ENCODE data around the gene NPAS3. TPM values are rescaled to one million over a fixed set of nuclear protein-coding genes. Genes with fewer than 3 reads are reported as not detected.

Gene NPAS3
- total RNA-seq, 4 donors from 2014 or later = 0.19 to 2.1 (median 1.7) TPM; not detected in 1

DNA sequence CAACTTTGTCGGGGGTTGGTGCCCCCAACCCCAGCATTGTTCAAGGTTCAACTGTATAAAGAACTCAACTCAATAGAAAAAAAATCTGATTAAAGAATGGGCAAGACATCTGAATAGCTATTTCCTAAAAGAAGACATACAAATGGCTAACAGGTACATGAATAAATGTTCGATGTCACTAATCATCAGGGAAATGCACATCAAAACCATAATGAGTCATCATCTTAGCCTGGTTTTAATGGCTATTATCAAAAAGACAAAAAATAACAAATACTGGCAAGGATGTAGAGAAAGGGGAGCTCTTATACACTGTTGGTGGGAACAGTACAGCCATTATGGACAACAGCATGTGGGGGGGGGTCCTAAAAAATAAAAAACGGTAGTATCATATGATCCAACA is 28.7 kb downstream of the NPAS3 start:
- Histone ChIP-seq H3K27me3 (no peaks in the 10 kb centered on the region), H3K36me3 (no peaks in the 10 kb centered on the region), H3K4me1 (no peaks in the 10 kb centered on the region), H3K4me3 (no peak overlapping the region), H3K9me3 (no peaks in the 10 kb centered on the region), H3K27ac (no peak overlapping the region)
- TF ChIP-seq, protein P1, sequence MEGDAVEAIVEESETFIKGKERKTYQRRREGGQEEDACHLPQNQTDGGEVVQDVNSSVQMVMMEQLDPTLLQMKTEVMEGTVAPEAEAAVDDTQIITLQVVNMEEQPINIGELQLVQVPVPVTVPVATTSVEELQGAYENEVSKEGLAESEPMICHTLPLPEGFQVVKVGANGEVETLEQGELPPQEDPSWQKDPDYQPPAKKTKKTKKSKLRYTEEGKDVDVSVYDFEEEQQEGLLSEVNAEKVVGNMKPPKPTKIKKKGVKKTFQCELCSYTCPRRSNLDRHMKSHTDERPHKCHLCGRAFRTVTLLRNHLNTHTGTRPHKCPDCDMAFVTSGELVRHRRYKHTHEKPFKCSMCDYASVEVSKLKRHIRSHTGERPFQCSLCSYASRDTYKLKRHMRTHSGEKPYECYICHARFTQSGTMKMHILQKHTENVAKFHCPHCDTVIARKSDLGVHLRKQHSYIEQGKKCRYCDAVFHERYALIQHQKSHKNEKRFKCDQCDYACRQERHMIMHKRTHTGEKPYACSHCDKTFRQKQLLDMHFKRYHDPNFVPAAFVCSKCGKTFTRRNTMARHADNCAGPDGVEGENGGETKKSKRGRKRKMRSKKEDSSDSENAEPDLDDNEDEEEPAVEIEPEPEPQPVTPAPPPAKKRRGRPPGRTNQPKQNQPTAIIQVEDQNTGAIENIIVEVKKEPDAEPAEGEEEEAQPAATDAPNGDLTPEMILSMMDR (IDR thresholded peaks at IDR 0.05) = no peak
- TF ChIP-seq POLR2A (IDR thresholded peaks at IDR 0.05) = no peak
- DNase-seq = no peak

DNA sequence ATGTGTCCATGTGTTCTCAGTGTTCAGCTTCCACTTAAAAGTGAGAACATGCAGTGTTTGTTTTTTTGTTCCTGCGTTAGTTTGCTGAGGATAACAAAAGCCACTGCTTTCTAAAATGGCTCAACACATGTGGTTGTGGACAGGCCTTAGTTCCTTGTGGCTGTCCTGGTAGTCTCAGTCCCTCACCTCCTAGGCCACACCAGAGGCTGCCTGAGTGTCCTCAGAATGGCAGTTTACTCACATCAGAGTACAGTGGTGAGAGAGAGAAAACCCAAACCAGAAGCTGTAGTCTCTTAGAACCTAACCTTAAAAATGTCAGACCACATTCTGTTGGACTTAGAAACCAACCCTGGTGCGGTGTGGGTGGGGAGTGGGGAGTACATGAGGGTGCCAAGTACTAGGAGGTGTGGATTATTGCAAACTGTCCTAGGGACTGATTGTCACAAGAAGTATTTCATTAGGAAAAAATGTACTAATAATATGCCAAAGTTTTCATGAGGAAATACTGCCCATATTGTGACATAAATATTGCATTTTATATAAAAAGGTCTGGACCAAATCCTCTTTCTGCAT is 30.4 kb downstream of the NPAS3 start:
- TF ChIP-seq POLR2A (IDR thresholded peaks at IDR 0.05) = no peak
- TF ChIP-seq, protein P1 (IDR thresholded peaks at IDR 0.05) = no peak
- no peak overlapping the region for H3K27ac ChIP-seq
- DNase-seq = no peak
- H3K9me3 ChIP-seq = no peaks in the 10 kb centered on the region
- H3K4me1 ChIP-seq = no peaks in the 10 kb centered on the region
- H3K36me3 ChIP-seq = no peaks in the 10 kb centered on the region
- H3K27me3 ChIP-seq = no peaks in the 10 kb centered on the region
- H3K4me3 ChIP-seq = no peak overlapping the region

DNA sequence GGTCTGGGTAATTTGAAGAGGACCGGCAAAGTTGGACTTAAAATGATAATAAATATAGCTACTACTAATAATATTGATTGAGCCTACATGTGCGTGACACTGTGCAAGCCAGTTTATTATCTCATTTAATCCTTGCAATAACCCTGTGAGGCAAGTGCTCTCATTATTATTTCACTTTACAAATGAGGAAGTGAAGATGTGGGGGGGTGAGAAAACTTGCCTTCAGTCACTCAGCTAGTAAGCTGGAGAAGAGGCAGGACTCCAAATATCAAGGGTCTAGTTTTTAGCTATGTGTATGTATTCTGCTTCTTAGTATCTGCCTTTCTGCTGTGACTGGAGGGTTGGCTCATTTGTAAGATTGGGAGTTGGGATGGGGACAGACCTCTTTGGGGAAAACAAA is 39.2 kb downstream of the NPAS3 start:
- no peaks in the 10 kb centered on the region for H3K9me3 ChIP-seq
- TF ChIP-seq, protein P1 (IDR thresholded peaks at IDR 0.05) = no peak
- no peak for TF ChIP-seq POLR2A (IDR thresholded peaks at IDR 0.05)
- no peaks in the 10 kb centered on the region for H3K27me3 ChIP-seq
- H3K36me3 ChIP-seq = no peaks in the 10 kb centered on the region
- DNase-seq = no peak
- H3K4me3 ChIP-seq = no peak overlapping the region
- no peaks in the 10 kb centered on the region for H3K4me1 ChIP-seq
- no peak overlapping the region for H3K27ac ChIP-seq

DNA sequence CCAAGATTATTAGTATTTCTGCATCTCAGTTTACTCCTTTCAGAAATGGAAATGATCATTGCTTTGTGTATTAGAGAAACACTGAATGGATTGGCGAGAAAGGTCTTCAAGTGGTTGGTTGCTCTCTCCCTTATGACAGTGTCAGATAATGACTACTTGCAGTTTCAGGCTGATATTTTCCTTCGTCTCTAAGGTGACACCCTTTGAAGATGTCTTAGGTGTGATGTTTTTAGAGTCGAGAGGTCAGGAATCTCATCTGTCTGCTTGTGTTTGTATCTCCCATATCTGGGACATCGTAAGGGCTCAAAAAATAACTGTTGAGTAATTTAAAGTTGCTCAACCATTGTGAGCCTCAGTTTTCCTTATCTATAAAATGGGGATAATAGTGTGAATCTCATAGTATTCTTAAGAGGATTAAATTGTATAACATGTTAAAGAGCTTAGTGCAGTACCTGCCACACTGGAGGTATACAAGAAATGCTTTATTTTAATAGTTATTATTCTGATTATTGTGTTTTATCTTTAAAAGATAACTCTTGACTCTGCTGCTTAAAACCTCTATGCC is 40.1 kb downstream of the NPAS3 start:
- TF ChIP-seq, protein P1 (IDR thresholded peaks at IDR 0.05) = no peak
- Histone ChIP-seq H3K36me3 (no peaks in the 10 kb centered on the region), H3K4me1 (no peaks in the 10 kb centered on the region), H3K4me3 (no peak overlapping the region), H3K27me3 (no peaks in the 10 kb centered on the region), H3K9me3 (no peaks in the 10 kb centered on the region), H3K27ac (no peak overlapping the region)
- DNase-seq = no peak

DNA sequence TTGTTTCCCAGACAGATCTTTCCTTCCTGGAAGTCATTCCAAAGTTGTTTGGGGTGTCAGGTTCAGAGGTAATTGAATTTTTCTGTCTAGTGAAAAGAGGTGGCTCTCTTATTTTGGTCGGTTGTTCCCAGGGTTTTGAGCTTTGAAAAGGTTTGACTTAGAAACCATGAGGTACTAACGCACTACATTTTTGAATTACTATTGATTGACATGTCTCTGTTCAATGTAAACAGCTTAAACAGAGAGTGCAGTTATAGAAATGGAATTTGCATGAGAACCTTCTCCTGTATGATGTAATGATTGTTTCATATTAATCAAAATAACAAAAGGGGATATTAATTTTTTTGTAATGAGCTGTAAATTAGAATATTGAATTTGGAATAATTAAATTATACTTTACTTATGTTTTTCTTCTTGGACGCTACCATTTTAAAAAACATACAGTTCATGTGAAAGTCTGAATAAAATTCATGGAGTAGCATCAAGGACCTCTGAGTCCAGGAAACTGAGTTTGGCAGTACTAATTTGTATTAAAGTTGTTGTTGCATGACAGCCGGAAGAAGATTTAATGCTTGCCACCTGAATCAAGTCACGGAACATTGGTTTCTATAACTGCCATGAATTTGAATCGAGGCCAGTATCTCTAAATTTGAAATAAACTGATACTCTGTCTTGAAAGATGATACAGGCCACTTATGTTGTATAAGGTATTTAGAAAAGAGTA is 41.7 kb downstream of the NPAS3 start:
- no peak for TF ChIP-seq POLR2A (IDR thresholded peaks at IDR 0.05)
- TF ChIP-seq, protein P1 (IDR thresholded peaks at IDR 0.05) = no peak
- Histone ChIP-seq H3K36me3 (no peaks in the 10 kb centered on the region), H3K27ac (no peak overlapping the region), H3K9me3 (no peaks in the 10 kb centered on the region), H3K27me3 (no peaks in the 10 kb centered on the region), H3K4me3 (no peak overlapping the region), H3K4me1 (no peaks in the 10 kb centered on the region)
- no peak for DNase-seq
